RPMI7951 (cell line): ENCODE data around the gene ACOX2. TPM values are rescaled to one million over a fixed set of nuclear protein-coding genes. Genes with fewer than 3 reads are reported as not detected.

Experiments used
- DNase-seq: peaks from one replicate; pipeline ENCODE4 v3.0.0-alpha.2; 2012; ENCODE audit warnings: low read depth
- total RNA-seq: library from RNA; depleted of rRNA; stranded (reverse); fragments of >200 nt; shearing (Covaris generic); gene quantifications from 2 replicates; pipeline ENCODE4 v1.2.3, GENCODE V29; 2014; rRNA removed

ACOX2 gene
- total RNA-seq, 1 experiment from 2014 or later: 5.3 TPM

- DNase-seq: no peak
These were observed 62.6 kb downstream of the ACOX2 start for GRCh38 chr3:58474348-58474911.

DNA sequence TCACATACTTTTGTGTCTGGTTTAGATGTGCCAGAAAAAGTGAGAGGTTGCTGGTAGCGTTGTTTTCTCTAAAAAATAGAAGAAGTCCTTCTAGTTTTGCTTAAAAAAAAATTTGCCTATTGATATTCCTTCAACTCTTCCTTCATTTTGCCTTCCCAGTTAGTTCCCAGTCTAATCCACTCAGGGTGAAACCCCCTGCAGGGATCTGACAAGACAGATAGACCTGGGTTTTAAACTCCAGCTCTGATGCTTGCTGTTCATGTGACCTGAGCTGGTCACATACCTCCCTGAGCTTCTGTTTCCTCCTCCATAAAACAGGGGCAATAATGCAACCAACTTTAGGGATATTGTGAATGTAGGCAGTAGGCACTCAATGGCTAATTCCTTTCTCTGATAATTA is 63.7 kb downstream of the ACOX2 start:
- no peak for DNase-seq

GRCh38 chr3:58471025-58471887 is 65.7 kb downstream of the ACOX2 start:
- peak; percentile 82 for DNase-seq

GRCh38 chr3:58470363-58471024 is 66.5 kb downstream of the ACOX2 start:
- no peak for DNase-seq

- no peak for DNase-seq
These were observed 67.9 kb downstream of the ACOX2 start for GRCh38 chr3:58469096-58469495.

DNA sequence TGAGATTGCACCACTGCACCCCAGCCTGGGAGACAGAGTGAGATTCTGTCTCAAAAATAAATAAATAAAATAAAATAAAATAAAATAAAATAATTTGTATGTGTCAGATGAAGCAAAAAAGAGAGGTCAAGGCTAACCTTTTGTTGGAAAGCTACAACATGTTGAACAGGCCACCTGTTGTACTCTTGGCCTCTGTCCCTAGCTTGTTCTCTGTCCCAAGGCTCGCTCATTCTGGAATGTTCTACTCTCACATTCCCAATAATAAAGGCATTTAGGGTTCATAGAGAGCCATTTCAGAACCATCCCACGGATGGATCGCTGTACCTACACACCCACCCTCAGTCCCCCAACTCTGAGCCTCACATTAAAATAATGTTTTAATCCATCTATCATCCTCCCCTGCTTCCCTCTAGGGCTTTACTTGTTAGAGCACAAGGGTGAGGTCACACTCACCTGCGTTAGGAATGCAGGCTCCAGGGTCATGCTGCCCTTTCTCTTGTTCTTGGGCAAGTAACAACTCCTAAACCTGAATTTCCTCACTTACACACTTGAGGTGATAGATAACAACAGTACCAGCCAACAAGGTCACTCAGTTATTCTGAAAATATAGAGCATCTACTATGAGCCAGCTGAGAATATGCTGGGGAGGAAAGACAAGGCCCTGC is 70.0 kb downstream of the ACOX2 start:
- no peak for DNase-seq

DNA sequence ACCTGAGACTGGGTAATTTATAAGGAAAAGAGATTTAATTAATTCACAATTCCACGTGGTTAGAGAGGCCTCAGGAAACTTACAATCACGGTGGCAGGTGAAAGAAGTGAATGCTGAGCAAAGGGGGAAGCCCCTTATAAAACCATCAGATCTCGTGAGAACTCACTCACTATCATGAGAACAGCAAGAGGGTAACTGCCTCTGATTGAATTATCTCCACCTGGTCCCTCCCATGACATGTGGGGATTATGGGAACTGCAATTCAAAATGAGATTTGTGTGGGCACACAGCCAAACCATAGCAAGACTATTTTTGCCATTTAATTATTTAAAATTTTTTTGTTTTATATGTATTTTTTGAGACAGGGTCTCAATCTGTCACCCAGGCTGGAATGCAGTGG is 72.1 kb downstream of the ACOX2 start:
- no peak for DNase-seq

GRCh38 chr3:58463942-58464271 is 73.1 kb downstream of the ACOX2 start:
- no peak for DNase-seq

GRCh38 chr3:58463181-58463941 is 73.6 kb downstream of the ACOX2 start:
- peak; percentile 87 for DNase-seq

GRCh38 chr3:58462829-58463180 is 74.2 kb downstream of the ACOX2 start:
- DNase-seq: no peak

GRCh38 chr3:58459160-58459559 is 77.8 kb downstream of the ACOX2 start:
- no peak for DNase-seq

Other genes with a start within 250 kb of the ACOX2 start
- 15.3 and 18.2 TPM in 2 replicates for gene RPP14, start 230.9 kb downstream of the ACOX2 start, total RNA-seq
- 8.9 and 10.9 TPM in 2 replicates for gene HTD2, start 230.7 kb downstream of the ACOX2 start, total RNA-seq
- 53.8 and 63.6 TPM in 2 replicates for gene PXK, start 204.3 kb downstream of the ACOX2 start, total RNA-seq
- 201 and 242 TPM in 2 replicates for gene PDHB, start 103.4 kb downstream of the ACOX2 start, total RNA-seq
- 17.2 and 20.8 TPM in 2 replicates for gene KCTD6, start 45.1 kb downstream of the ACOX2 start, total RNA-seq
- gene FAM107A, start 40.2 kb upstream of the ACOX2 start, total RNA-seq: not detected in 2 replicates
- not detected in 2 replicates for gene FAM3D, start 129.6 kb upstream of the ACOX2 start, total RNA-seq